Progenitor cell of endocrine pancreas (in vitro differentiated cells): ENCODE measurements around the gene SNAPIN. TPM values are rescaled to one million over a fixed set of nuclear protein-coding genes. Genes with fewer than 3 reads are reported as not detected.
"Not testable (repeated sequence)": the region's sequence is repeated elsewhere in the genome, so short reads cannot be mapped to it uniquely, and the experiment has no call there.

ENCODE experiments used
- DNase-seq: peaks from one replicate; pipeline ENCODE4 v3.0.0; 2021; ENCODE audit warnings: low spot score; ENCODE audit not compliant: unreplicated experiment
- H3K27ac Mint-ChIP-seq: 2 replicates; pipeline ENCODE4 v1.8.0; 2021; ENCODE audit warnings: mild to moderate bottlenecking, moderate library complexity, mixed read lengths
- H3K27me3 Mint-ChIP-seq: 2 replicates; pipeline ENCODE4 v1.8.0; 2021; ENCODE audit warnings: mixed read lengths
- H3K36me3 Mint-ChIP-seq: 2 replicates; pipeline ENCODE4 v1.8.0; 2022; ENCODE audit warnings: mixed read lengths; ENCODE audit not compliant: insufficient read depth
- H3K4me1 Mint-ChIP-seq: 2 replicates; pipeline ENCODE4 v1.8.0; 2021; ENCODE audit warnings: low read depth, mixed read lengths
- H3K4me3 Mint-ChIP-seq: 2 replicates; pipeline ENCODE4 v1.8.0; 2021; ENCODE audit warnings: low read depth, mild to moderate bottlenecking, moderate library complexity, mixed read lengths
- H3K9me3 Mint-ChIP-seq: 2 replicates; pipeline ENCODE4 v1.8.0; 2021; ENCODE audit warnings: low read depth, mixed read lengths
- CTCF ChIP-seq: fragments of 200-600 bp; sonication (generic); IDR thresholded peaks from one replicate; pipeline ENCODE4 v1.5.0; 2021; ENCODE audit warnings: antibody characterized with exemption, mild to moderate bottlenecking; ENCODE audit not compliant: unreplicated experiment
- total RNA-seq: library from RNA; stranded (reverse); gene quantifications from 2 replicates; pipeline ENCODE4 v1.2.1, GENCODE V29; 2021

Gene SNAPIN
- total RNA-seq, 1 donor from 2014 or later, result 38.0 TPM

GRCh38 chr1:153638261-153638660 is 20.2 kb upstream of the SNAPIN start:
- Mint-ChIP-seq H3K36me3 (peaks cover 37% of the 10 kb centered on the region), H3K4me3 (no peak overlapping the region), H3K27ac (peak overlapping the region; percentile 25), H3K27me3 (no peaks in the 10 kb centered on the region), H3K4me1 (peaks cover 32% of the 10 kb centered on the region), H3K9me3 (peaks cover under 1% of the 10 kb centered on the region)
- DNase-seq, result no peak
- TF ChIP-seq CTCF, result no peak

DNA sequence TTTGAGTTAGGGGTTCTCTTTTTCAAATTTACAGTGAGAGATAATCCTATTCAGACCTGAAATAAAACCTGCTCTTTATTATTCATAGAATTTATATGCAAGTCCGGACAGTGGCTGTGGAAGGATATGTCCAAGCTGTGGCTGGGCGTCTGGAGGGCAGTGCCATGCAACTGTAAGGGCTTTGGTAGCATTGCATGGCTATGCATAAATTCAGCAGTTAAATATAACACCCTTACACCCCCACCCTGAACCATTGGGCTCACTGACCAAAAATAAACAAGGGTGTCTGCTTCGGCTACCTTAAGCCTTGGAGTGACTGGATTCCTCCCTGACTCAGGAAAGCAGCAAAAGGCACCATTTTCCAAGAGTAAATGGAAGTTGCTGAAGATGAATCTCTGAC is 19.2 kb upstream of the SNAPIN start:
- Mint-ChIP-seq H3K27me3 (no peaks in the 10 kb centered on the region), H3K36me3 (peaks cover 42% of the 10 kb centered on the region), H3K4me1 (peaks cover 42% of the 10 kb centered on the region), H3K9me3 (no peaks in the 10 kb centered on the region), H3K4me3 (no peak overlapping the region), H3K27ac (no peak overlapping the region)
- no peak for TF ChIP-seq CTCF
- DNase-seq, result no peak

DNA sequence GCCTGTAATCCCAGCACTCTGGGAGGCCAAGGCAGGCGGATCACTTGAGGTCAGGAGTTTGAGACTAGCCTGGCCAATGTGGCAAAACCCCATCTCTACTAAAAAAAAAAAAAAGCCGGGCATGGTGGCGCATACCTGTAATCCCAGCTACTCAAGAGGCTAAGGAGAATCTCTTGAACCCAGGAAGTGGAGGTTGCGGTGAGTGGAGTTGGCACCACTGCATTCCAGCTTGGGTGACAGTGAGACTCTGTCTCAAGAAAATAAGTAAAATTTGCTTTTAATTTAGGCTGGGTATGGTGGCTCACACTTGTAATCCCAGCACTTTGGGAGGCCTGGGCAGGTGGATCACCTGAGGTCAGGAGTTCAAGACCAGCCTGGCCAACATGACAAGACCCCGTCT is 18.3 kb upstream of the SNAPIN start:
- not testable (repeated sequence) for H3K9me3 Mint-ChIP-seq, DNase-seq, H3K4me3 Mint-ChIP-seq, H3K27ac Mint-ChIP-seq, H3K27me3 Mint-ChIP-seq
- H3K4me1 Mint-ChIP-seq, result peaks cover 44% of the 10 kb centered on the region
- peaks cover 43% of the 10 kb centered on the region for H3K36me3 Mint-ChIP-seq

- peaks cover 48% of the 10 kb centered on the region for H3K36me3 Mint-ChIP-seq
- peaks cover 42% of the 10 kb centered on the region for H3K4me1 Mint-ChIP-seq
- no peak for TF ChIP-seq CTCF
- H3K9me3 Mint-ChIP-seq, result no peaks in the 10 kb centered on the region
- H3K27me3 Mint-ChIP-seq, result no peaks in the 10 kb centered on the region
- no peak overlapping the region for H3K27ac Mint-ChIP-seq
- no peak for DNase-seq
- no peak overlapping the region for H3K4me3 Mint-ChIP-seq
Observed at GRCh38 chr1:153640861-153641260, 17.6 kb upstream of the SNAPIN start.

DNA sequence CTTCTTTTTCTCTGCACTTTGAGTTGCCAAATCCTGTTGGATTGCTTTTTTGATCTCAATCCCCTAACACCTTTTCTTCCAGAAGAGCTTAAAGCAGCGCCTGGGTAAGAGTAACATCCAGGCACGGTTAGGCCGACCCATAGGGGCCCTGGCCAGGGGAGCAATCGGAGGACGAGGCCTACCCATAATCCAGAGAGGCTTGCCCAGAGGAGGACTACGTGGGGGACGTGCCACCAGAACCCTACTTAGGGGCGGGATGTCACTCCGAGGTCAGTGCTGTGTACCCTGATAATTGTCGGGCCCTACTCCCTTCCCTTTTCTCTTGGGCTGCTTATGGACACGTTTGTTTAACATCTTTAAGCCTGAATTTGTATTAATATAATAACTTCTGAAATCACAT is 16.3 kb upstream of the SNAPIN start:
- Mint-ChIP-seq H3K27ac (peak overlapping the region; percentile 60), H3K36me3 (peaks cover 46% of the 10 kb centered on the region), H3K4me3 (no peak overlapping the region)

More for the DNA sequence above, 16.3 kb upstream of the SNAPIN start:
- no peaks in the 10 kb centered on the region for H3K9me3 Mint-ChIP-seq
- no peaks in the 10 kb centered on the region for H3K27me3 Mint-ChIP-seq
- no peak for TF ChIP-seq CTCF
- DNase-seq, result no peak
- H3K4me1 Mint-ChIP-seq, result peaks cover 38% of the 10 kb centered on the region
